HG03457 (cell line): ENCODE data around the gene GAR1.
"Not testable (repeated sequence)": the region's sequence is repeated elsewhere in the genome, so short reads cannot be mapped to it uniquely, and the experiment has no call there.

Source experiments
- ATAC-seq: cut with Tn5 transposase; IDR thresholded peaks from one replicate; pipeline ENCODE4 v1.9.1; 2021; ENCODE audit warnings: moderate number of reproducible peaks; ENCODE audit not compliant: unreplicated experiment

Gene GAR1

DNA sequence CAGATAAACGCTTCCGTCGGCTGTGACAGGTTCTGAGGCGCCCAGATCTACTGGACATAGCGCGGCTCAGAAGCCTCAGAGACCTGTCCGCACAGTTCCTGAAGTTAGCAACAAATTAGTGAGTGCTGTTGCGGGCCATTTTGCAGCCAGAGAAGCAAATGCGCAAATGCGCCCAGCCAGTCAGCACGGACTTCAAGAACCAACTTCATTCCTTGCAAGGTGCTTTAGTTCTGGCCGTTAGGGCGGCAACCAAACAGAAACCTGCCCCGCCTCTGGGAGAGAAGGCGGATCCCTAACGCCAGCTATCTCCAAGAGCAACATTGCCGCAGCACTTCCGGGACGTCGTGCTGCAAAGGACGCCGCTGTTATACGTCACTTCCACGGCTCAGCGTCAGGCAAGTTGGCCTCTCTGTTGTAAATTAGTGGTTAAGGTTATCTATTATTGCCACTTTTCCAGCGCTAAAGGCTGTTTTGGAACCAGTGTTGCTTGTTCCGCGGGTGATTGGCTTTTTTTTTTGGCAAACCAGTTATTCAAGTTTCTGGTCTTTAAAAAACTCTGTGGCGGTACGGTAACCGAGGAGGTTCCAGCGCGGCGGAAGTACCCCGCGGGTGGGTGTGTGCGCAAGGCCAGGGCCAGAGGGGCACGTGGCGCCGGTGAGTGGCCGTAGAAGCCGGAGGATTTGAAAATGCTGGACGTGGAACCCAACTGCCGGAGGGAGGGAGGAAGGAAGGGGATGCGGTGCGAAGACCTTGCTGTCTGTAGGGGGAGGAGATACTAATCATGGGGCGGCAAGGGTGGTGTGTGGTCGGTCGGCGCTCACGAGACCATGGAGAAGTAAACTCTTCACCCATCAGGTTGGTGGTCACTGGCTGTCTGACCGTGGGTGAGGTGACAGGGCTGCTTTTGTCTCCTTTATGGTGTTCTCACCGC, at the start of gene GAR1:
TSS of gene GAR1 (plus strand) at position 612 of the 931 bp plus-strand sequence. CDS start 403 bp downstream, outside the sequence.
- ATAC-seq: peak; percentile 99

DNA sequence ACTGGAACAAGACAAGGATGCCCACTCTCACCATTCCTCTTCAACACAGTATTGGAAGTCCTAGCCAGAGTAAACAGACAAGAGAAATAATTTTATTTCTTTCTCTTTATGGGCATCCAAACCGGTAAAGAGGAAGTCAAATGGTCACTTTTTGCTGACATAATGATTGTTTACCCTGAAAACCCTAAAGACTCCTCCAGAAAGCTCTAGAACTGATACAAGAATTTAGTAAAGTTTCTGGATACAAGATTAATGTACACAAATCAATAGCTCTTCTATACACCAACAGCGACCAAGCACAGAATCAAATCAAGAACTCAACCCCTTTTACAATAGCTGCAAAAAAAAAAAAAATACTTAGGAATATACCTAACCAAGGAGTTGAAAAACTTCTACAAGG, 33.5 kb upstream of the GAR1 start:
- not testable (repeated sequence) for ATAC-seq

DNA sequence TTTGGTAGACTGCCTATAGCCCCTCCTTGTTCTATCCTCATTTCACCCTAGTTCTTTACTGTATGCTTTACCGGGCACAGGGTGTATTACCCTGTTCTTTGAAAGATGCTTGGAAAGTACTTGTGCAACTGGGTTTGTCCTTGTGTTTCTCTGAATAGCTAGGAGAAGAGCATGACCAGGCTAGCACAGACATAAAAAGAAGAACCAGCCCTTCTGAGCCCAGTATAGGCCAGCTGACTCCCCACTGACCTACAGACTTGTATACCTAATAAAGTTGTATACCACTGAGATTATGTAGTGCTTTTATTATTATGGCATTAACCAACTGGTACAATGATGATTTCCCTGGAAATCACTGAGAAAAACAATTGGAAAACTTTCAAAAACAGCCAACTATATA, 28.7 kb upstream of the GAR1 start:
- no peak for ATAC-seq

DNA sequence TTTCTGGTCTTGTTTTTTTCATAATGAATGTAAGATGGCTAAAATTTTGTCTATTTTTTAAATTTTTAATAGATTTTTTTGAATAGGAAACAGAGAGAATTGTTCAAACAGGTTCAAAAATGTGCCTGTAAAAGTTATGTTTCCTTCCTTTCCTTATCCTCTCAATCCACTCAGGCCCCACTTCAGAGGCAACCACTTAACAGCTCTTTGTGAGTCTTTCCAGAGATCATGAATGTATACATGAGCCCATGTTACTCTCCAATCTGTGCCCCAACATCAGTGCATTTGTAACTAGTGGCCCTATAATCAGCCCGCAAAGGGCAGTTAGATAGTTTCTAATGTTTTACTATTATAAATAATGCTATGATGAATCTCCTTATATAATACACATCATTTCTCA, 27.8 kb upstream of the GAR1 start:
- no peak for ATAC-seq

DNA sequence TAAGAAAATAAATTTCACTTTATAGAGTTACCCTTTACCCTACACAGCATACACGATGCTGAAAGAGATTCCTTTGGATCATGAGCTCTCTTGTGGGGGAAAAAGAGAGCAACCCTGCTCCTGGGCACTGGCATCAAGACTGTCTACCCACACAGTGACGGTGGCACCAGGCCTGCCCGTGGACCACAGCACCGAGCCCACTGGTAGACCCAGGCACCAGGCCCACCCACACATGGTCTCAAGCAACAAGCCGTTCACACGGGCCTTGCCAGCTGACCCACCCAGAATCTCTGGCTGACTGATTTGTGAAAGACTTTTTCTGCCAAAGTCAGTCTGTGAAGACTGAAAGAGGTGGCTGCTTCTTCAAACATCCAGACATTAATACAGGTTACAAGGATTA, 20.5 kb upstream of the GAR1 start:
- ATAC-seq: no peak

DNA sequence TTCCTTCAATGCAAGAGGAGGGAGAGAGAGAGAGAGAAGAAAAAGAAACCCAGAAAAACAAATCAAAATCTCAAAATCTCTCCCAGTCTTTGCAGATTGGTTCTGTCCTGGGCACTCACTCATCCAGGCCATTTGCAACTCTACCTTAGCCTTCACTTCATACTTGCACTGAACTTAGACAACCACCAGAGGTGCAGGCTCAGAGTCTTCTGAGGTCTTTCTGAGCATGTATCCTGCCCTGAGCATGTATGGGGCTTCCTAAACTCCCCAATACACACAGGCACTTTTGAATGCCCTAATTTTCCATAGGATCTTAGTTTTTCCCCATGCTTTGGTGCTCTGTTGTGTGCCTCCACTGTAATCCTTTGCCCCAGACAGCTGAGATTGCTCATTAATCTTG, 16.7 kb upstream of the GAR1 start:
- ATAC-seq: no peak

DNA sequence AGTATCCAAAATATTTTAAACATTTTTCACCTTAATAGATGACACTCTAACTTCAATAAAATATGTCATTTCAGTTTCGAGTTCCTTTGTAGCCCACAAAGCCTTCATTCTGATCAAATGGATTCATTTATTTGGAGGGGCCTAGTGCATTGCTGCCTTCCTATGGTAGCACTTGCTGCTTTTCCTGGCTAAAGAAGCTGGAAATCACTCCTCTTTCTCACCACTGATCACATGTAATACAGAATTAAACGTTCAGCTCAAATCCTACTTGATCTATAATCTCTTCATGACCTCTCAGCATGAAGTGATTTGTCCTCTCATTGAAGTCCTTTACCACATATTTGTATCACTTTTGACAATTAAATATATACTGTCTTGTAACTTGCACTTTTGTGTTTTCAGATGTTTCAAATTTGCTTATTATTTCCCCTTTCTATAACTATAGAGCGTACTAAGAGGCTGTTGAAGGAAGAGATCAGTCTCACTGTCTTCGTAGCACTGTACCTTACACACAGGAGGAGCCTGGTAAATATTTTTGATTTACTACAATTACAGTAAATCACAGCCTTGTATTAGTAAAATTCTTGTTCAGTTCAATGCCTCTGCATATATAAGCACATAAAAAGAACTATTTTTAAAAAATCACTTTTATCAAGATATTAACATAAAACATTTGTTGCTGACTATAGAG, 14.3 kb upstream of the GAR1 start:
- no peak for ATAC-seq

DNA sequence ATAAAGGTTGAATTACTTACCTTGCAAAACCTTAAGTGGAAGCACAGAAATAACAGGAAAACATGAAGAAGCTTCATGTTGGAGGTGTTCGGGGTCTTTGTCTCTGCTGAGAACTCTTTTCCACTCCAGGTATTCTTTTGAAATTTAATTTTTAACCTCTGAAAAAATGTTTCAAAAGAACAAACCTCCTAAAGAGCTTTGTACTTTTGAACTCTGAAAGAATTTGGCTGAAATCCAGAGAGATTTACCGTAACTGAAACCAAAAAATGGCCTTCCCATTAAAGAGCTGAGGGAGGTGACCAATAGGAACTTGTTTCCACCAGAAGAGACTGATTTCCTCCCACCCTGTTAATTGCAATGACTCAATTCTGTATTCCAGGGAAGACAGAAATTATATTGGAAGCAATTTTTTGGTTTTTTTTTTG, 13.7 kb upstream of the GAR1 start, which contains the start of gene CFI:
TSS of gene CFI (minus strand) at position 105 of the 425 bp plus-strand sequence. CDS start at position 77, 28 bp downstream.
- no peak for ATAC-seq

DNA sequence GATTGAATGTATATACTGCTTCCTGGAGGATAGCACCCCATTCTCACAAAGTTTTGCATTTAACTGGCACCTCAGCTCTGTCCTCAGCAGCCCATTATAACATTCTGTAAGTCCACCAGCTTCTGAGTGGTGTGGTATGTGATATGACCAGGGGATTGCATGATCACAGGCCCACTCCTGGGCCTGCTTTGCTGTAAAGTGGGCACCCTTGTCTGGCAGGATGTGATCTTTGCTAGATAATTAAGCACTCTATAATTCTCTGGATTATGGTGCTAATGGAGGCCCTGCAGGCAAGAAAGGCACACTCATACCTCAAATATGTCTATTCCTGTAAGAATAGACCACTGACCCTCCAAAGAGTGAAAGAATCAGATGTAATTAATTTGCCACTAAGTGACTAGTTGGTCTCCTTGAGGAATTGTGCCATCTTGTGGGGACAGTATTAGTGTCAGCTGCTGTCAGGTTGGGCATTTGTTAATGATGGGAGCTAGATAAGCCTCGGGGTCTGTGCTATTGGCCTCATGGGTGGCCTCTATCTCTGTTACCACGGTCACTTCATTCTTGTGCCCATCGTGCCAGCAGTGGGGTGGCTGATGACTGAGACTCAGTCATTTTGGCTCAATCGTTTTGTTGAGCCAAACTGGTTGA, 11.5 kb upstream of the GAR1 start:
- ATAC-seq: peak; percentile 55

DNA sequence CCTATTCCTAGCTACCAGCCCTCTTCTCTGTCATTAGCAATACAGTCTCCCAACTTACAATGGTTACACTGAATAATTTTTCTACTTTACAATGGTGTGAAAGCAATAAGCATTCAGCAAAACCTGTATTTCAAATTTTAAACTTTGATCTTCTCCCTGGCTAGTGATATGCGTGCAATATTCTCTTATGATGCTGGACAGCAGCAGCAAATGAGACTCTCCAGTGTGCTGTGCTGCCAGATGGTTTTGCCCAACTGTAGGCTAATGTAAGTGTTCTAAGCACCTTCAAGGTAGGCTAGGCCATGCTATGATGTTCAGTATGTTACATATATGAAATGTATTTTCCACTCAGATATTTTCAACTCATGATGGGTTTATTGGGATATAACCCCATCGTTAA, 5.9 kb upstream of the GAR1 start:
- no peak for ATAC-seq

DNA sequence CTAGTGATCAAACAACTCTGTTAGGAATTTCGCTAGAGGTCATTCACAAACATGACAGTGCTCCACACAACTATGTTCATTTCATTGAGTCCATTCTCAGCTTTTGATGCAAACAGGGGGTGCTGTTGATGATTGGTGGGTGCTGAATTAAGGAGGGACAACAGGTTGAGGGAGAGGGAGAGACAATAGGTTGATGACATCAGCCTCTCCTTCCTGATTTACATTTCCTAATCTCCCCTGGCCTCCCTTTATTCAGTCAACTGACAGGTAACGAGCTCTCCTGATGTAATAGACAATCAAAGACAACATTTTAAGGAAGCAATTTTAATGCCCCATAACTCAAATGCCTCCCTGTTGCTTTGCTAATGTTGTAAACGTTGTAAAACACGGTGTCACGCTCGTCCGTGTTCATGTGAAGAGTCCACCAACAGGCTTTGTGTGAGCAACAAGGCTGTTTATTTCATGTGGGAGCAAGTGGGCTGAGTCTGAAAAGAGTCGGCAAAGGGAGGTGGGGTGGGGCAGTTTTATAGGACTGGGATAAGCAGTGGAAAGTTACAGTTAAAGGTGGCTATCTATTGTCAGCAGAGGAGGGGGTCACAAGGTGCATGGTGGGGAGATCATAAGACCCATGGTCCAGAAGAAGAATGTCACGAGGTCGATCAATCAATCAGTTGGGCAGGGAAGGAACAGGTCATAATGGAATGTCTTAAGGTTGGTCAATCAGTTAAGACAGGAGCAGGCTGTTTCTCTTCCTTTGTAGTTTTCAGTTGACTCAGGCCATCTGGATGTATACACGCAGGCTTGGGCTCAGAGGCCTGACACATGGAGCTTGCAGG, 4.8 kb upstream of the GAR1 start:
- ATAC-seq: no peak

DNA sequence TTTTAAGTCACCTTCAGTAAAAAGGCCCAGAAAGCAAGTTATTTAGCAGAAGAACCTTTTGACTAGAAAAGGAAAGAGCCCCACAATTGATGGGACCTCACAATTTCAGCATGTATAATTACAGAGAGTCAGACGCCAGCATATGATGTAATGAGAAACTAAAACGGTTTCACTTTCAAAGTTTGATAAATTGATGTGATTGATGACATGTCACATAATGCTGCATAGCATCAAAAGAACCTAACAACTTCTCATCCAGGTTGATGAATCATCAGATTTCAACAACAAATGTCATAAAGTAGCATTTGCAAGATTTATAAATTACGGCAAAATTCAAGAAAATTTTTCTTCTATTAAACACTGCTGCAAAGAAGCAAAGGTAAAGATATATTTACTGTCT, 3.9 kb upstream of the GAR1 start:
- ATAC-seq: no peak

DNA sequence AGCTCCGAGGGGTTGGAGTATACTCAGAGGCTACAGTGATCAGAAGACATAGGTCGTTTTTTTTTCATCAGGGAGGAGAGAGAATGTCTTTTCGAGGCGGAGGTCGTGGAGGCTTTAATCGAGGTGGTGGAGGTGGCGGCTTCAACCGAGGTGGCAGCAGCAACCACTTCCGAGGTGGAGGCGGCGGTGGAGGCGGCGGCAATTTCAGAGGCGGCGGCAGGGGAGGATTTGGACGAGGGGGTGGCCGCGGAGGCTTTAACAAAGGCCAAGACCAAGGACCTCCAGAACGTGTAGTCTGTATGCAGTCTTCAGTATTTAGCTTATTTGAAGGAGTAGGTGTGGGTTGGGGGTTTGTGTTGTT, 500 bp downstream of the GAR1 start:
- ATAC-seq: no peak

DNA sequence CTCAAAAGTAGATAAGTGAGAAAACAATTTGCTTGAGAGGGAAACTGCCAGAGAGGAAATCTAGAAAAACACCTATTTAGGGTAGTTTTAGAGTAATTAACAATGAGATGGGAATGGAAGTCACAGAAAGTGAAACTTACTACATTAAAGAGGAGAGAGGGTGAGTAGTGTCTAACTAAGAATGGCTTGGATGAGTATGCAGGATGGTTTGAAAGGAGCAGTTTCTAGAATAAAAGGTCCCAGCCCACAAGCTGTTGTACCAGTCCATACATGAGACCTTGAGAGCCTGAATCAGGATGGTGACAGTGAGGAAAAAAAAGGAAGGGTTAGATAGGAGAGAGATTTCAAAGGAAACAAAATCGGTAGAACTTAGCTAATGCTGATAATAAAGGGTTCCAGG, 1.3 kb downstream of the GAR1 start:
- no peak for ATAC-seq

DNA sequence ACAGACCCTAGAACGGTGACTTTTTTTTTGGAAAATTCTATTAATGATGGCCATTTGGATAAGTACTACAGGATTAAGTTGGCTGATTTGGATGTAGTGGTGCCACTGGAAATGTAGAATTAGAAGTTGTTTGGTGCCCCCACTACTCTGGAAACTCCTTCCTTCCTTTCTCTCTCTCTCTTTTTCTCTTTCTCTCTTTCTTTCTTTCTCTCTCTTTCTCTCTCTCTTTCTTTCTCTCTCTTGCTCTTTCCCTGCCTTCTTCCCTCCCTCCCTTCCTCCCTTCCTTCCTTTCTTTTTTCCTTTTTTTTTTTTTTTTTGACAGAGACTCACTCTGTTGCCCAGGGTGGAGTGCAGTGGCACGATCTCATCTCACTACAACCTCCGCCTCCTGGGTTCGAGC, 2.7 kb downstream of the GAR1 start:
- no peak for ATAC-seq

DNA sequence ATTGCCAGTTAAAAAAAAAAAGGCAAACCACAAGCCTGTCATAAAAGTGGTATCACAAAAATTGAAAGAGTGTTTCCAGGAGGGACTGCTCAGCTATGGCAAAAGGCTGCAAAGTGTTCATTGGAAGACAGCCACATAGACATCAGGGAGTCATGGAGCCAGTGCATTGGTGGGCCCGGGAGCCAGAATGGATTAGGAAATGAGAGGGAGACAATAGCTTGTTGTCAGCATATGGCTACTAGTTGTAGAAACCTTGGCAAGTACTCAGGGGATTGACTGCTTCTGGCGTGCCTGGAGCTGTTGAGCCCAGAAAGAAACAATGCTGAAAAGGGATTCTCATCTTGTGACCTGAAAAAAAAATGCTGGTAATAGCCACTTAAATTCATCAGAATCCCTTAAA, 5.0 kb downstream of the GAR1 start:
- ATAC-seq: no peak

DNA sequence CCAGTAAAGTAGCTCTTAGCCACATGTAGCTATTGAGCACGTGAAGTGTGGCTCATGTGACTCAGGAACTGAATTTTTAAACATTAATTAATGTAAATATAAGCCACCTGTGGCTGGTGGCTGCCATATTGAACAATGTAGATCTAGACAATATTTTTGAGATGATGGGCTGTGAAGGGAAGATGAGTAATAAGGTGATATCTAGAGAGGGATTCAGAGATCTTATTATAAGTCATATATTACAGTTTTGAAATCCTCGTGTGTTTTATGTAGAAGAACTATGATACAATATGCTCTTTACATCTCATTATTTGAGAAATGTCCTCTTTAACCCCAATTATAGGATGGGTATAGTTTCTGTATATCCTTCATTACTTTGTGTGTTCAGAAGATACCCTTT, 5.6 kb downstream of the GAR1 start:
- ATAC-seq: no peak

DNA sequence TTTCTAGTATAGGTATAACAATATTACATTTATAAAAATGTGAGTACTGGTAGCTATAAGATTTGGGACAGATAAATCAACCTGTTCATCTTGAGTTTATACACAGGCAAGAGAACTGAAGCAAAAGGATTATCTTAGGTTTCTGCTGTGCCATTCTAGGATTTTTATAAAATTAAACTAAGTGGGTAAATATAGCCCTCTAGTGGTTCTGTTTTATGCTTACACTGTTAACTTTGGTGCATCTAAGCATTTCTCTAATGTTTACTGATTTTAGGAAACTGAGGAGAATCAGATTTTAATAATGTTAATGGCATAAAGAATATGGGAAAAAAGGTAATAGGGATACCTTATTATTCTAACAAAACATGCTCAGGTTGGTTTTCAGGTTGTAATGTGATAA, 11.2 kb downstream of the GAR1 start:
- no peak for ATAC-seq

DNA sequence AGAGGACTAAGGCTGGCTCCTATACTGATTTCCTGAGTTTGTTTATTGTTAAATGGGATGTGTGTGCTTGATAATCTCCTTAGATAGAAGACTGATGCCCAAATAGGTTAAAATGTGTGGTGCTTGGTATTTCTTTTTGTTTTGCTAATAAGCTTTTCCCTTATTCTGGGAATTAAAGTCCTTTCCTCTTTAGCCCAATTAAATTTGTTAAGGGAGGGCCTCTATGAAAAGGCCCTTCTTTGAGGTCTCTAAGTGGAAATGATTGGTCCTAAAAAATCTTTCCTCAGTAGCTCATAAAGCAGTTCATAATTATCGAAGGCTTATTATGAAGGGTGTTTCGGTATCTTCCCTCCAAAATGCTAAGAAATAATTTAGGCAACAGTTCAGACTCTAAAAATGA, 12.1 kb downstream of the GAR1 start, which contains the start of gene RRH:
TSS of gene RRH (plus strand) at position 301 of the 400 bp plus-strand sequence. CDS start at position 357, 56 bp downstream.
- no peak for ATAC-seq

DNA sequence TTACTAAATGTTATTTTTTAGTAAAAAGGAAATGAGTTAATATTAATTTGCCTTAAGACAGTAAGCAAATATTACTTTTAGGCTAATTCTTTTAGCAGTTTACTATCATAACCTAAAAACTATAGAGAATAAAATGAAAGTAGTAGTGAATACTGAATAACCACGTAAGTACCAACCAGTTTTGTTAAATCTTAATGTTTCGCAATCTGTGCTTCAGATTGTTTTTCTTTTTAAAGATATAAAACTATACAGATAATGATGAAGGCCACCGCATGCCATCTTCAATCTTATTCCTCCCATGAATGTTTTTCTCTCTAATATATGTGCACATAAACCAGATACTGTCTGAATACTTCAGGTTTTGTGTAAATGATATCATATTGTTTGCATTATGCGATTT, 18.2 kb downstream of the GAR1 start:
- ATAC-seq: no peak

DNA sequence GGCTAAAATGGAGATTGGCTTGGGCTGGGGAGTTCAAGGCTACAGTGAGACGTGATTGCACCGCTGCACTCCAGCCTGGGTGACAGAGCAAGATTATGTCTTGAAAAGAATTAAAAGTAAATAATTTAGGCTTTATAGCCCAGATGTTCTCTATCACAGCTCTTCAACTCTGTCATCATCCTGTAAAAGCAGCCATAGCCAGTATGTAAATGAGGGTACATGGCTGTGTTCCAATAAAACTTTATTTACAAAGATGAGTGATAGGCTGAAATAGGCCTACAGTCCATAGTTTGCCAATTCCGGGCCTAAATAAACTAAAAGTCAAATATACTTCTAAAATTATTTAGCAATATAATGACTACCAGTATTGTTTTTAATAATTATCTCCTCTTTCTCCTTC, 21.4 kb downstream of the GAR1 start:
- ATAC-seq: no peak
